NB4 (cell line): ENCODE data around the gene RAET1G.

Experiments used
- CTCF ChIP-seq: IDR thresholded peaks from one replicate; pipeline ENCODE4 v1.5.1; 2012; ENCODE audit warnings: low read depth, low read length
- MYC ChIP-seq: IDR thresholded peaks from 2 replicates; pipeline ENCODE4 v1.6.1; 2011; ENCODE audit warnings: low read depth, low read length
- POLR2A ChIP-seq: IDR thresholded peaks from 2 replicates; pipeline ENCODE4 v1.6.1; 2011; ENCODE audit warnings: mild to moderate bottlenecking; ENCODE audit not compliant: insufficient read length; ENCODE audit errors: extremely low read depth
- TF ChIP-seq, protein P1 (sequence below): IDR thresholded peaks from 2 replicates; pipeline ENCODE4 v1.6.1; 2011; ENCODE audit warnings: low read depth, low read length

GRCh38 chr6:149948011-149948410 is 25.1 kb upstream of the RAET1G start:
- TF ChIP-seq CTCF = no peak
- no peak for TF ChIP-seq POLR2A
- TF ChIP-seq, protein P1, sequence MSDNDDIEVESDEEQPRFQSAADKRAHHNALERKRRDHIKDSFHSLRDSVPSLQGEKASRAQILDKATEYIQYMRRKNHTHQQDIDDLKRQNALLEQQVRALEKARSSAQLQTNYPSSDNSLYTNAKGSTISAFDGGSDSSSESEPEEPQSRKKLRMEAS = no peak
- TF ChIP-seq MYC = no peak
